K562 (cell line): ENCODE results near the gene TEX14. TPM values are rescaled to one million over a fixed set of nuclear protein-coding genes. Genes with fewer than 3 reads are reported as not detected.

ENCODE experiments used
- ATAC-seq: fragments of 200-7000 bp; cut with Tn5 transposase; 3 replicates; pipeline ENCODE4 v1.9.1; 2020; ENCODE audit warnings: moderate library complexity
- BruUV-seq: library from RNA; stranded (reverse); fragments of 400-500 nt; replicated peaks from 2 replicates; lab custom pipeline; 2021; lab: Mats Ljungman, UMichigan
- CTCF ChIA-PET: fragments of 300-600 bp; formaldehyde crosslinking; extraction: SDS; loops from one replicate; lab custom pipeline; 2021; ENCODE audit warnings: low intra/inter-chr PET ratio; lab: Yijun Ruan, JAX
- POLR2A ChIA-PET: fragments of 300-600, 350-650 bp; sonication (Branson Sonifier 250); formaldehyde crosslinking; extraction: SDS; loops from one replicate; lab custom pipeline; 2021; ENCODE audit warnings: antibody characterized with exemption, inconsistent platforms; lab: Yijun Ruan, JAX
- DNase-seq, 4 experiments: peaks; one replicate each; pipeline versions ENCODE4 v3.0.0 to v3.0.0-alpha.2; 2011 to 2018; ENCODE audit warnings: low spot score in 3 of 4, mixed read lengths in 3 of 4; ENCODE audit errors: extremely low read depth in 1 of 4
- FAIRE-seq: peaks from 2 replicates; lab custom pipeline; 2011; peaks lifted over from hg19 to GRCh38; lab: Jason Lieb, UNC
- H2AFZ ChIP-seq: 2 replicates; pipeline ENCODE4 v1.6.0; 2011; ENCODE audit warnings: low read depth, low read length, control low read depth, inconsistent platforms
- H3K27ac ChIP-seq: fragments of 200-600 bp; 3 replicates; pipeline ENCODE4 v1.8.0; 2011; ENCODE audit warnings: low read depth, mild to moderate bottlenecking, control low read depth, inconsistent platforms, low read length, moderate library complexity, mixed read lengths; ENCODE audit errors: extremely low read depth
- H3K27me3 ChIP-seq, 2 experiments: fragments of 300-600 bp in 1 of 2; 2 replicates in 1 of 2; 3 replicates in 1 of 2; pipeline versions ENCODE4 v1.6.0 to v1.8.0; 2011; ENCODE audit warnings: inconsistent platforms in 2 of 2, low read length in 2 of 2, mild to moderate bottlenecking in 1 of 2, mixed read lengths in 1 of 2, moderate library complexity in 1 of 2; ENCODE audit not compliant: control insufficient read depth in 2 of 2, insufficient read depth in 2 of 2
- H3K36me3 ChIP-seq: fragments of 300-600 bp; 3 replicates; pipeline ENCODE4 v1.8.0; 2011; ENCODE audit warnings: mild to moderate bottlenecking, low read length, inconsistent platforms; ENCODE audit not compliant: control insufficient read depth, insufficient read depth
- H3K4me1 ChIP-seq, 2 experiments: fragments of 200-600 bp in 1 of 2; replicated peaks in 1 of 2; 2 replicates in 1 of 2; 3 replicates in 1 of 2; pipeline versions ENCODE4 v1.5.1 to v1.8.0; 2011; ENCODE audit warnings: inconsistent platforms in 2 of 2, low read length in 2 of 2, mild to moderate bottlenecking in 1 of 2, mixed read lengths in 1 of 2, moderate library complexity in 1 of 2; ENCODE audit not compliant: control insufficient read depth in 2 of 2, insufficient read depth in 2 of 2
- H3K4me2 ChIP-seq: 2 replicates; pipeline ENCODE4 v1.6.1; 2011; ENCODE audit warnings: low read length, control low read depth, inconsistent platforms, mixed read lengths; ENCODE audit not compliant: insufficient read depth
- H3K4me3 ChIP-seq: fragments of 200-600 bp; sonication (generic), shearing (Covaris generic); 2 replicates; pipeline ENCODE4 v1.5.1; 2016; ENCODE audit warnings: control low read depth, inconsistent platforms
- H3K79me2 ChIP-seq: fragments of 200-600 bp; 3 replicates; pipeline ENCODE4 v1.8.0; 2011; ENCODE audit warnings: low read length, inconsistent platforms; ENCODE audit not compliant: control insufficient read depth, insufficient read depth
- H3K9ac ChIP-seq, 2 experiments: 2 replicates each; pipeline versions ENCODE4 v1.6.0 to v1.6.1; 2011; ENCODE audit warnings: low read depth in 2 of 2, low read length in 2 of 2, control low read depth in 1 of 2, inconsistent platforms in 1 of 2, mild to moderate bottlenecking in 1 of 2, mixed read lengths in 1 of 2; ENCODE audit not compliant: insufficient read depth in 1 of 2
- H3K9me1 ChIP-seq: one replicate; pipeline ENCODE4 v1.6.0; 2011; ENCODE audit warnings: inconsistent platforms, mild to moderate bottlenecking, low read length, moderate library complexity; ENCODE audit not compliant: control insufficient read depth, insufficient read depth
- H3K9me3 ChIP-seq: replicated peaks from 2 replicates; pipeline ENCODE4 v1.5.1; 2011; ENCODE audit warnings: low read depth, low read length, inconsistent platforms; ENCODE audit not compliant: control insufficient read depth, insufficient read depth
- H4K20me1 ChIP-seq: replicated peaks from 2 replicates; pipeline ENCODE4 v1.6.1; 2011; ENCODE audit warnings: low read length, inconsistent platforms, mixed read lengths; ENCODE audit not compliant: control insufficient read depth, insufficient read depth
- DMBX1 ChIP-seq: fragments of 250-450 bp; sonication (Bioruptor Pico); IDR thresholded peaks from 2 replicates; pipeline ENCODE4 v1.8.0; 2022; ENCODE audit warnings: inconsistent platforms, mild to moderate bottlenecking, moderate library complexity, borderline replicate concordance
- ERF ChIP-seq: fragments of 450-650 bp; formaldehyde crosslinking; IDR thresholded peaks from 2 replicates; pipeline ENCODE4 v1.4.0; 2020; ENCODE audit warnings: mild to moderate bottlenecking, mixed read lengths
- FUS ChIP-seq: fragments of 200-400 bp; formaldehyde crosslinking; optimal IDR thresholded peaks from 2 replicates; pipeline ENCODE3; 2017; ENCODE audit warnings: low read depth, low read length
- GATA2 ChIP-seq: sonication (generic); formaldehyde crosslinking; IDR thresholded peaks from 2 replicates; pipeline ENCODE4 v1.4.0; 2020; ENCODE audit warnings: mild to moderate bottlenecking, missing genetic modification reagents
- MLLT1 ChIP-seq, 2 experiments: fragments of 450-650 bp; IDR thresholded peaks; 2 replicates each; pipeline ENCODE4 v1.6.1; 2016
- NRF1 ChIP-seq, 2 experiments: fragments of 450-650 bp; IDR thresholded peaks in 1 of 2; conservative IDR thresholded peaks in 1 of 2; 2 replicates each; pipeline ENCODE4 v1.6.1; 2014; ENCODE audit warnings: mild to moderate bottlenecking in 2 of 2
- SIX5 ChIP-seq, 2 experiments: IDR thresholded peaks; 2 replicates each; pipeline ENCODE4 v1.6.1; 2011; ENCODE audit warnings: low read length in 2 of 2, borderline replicate concordance in 1 of 2, low read depth in 1 of 2, mild to moderate bottlenecking in 1 of 2, moderate library complexity in 1 of 2; ENCODE audit not compliant: insufficient read depth in 1 of 2
- SMARCE1 ChIP-seq: fragments of 450-650 bp; IDR thresholded peaks from 2 replicates; pipeline ENCODE4 v1.7.1; 2016; ENCODE audit warnings: mild to moderate bottlenecking
- TOE1 ChIP-seq, 2 experiments: fragments of 450-650 bp in 1 of 2; sonication (generic) in 1 of 2; formaldehyde crosslinking in 1 of 2; IDR thresholded peaks; 2 replicates each; pipeline versions ENCODE4 v1.7.1 to v1.8.0; 2016 to 2022; ENCODE audit warnings: borderline replicate concordance in 2 of 2, mild to moderate bottlenecking in 2 of 2, antibody characterized with exemption in 1 of 2, inconsistent platforms in 1 of 2, low read depth in 1 of 2, missing genetic modification reagents in 1 of 2, moderate library complexity in 1 of 2
- ZFP91 ChIP-seq: sonication (generic); formaldehyde crosslinking; IDR thresholded peaks from 2 replicates; pipeline ENCODE4 v1.8.0; 2022; ENCODE audit warnings: mild to moderate bottlenecking, missing genetic modification reagents
- ZNF143 ChIP-seq: sonication (generic); formaldehyde crosslinking; IDR thresholded peaks from 2 replicates; pipeline ENCODE4 v1.9.0; 2022; ENCODE audit warnings: mild to moderate bottlenecking, missing genetic modification reagents
- WGBS: fragments of 100-300 bp; shearing (Covaris generic); methylation state at CpG from one replicate; pipeline ENCODE4 v1.1.6; 2016; ENCODE audit warnings: low coverage, mixed read lengths; ENCODE audit not compliant: insufficient coverage; ENCODE audit errors: missing lambda C conversion rate; 5-methylcytosine and 5-hydroxymethylcytosine counted together
- in situ Hi-C: fragments of 300-500 bp; cut with MboI; formaldehyde crosslinking; loops from 4 replicates; pipeline ENCODE4 v1.15.0; 2018; ENCODE audit warnings: inconsistent platforms, mixed read lengths
- intact Hi-C: fragments of 100-400 bp; cut with micrococcal nuclease; formaldehyde crosslinking; loops from 2 replicates; pipeline ENCODE4 v1.14.2; 2022
- polyA plus RNA-seq, 8 experiments: library from polyadenylated mRNA; depleted of rRNA in 4 of 8; stranded (reverse) in 5 of 8; unstranded in 3 of 8; fragments of >200 nt; fragmentation: Nextera tagmentation in 2 of 8; fragmentation: Illumina TruSeq in 1 of 8; extraction: Ambion mirVana in 2 of 8; extraction: Trizol in 1 of 8; gene quantifications; 2 replicates each; pipeline versions ENCODE4 v1.2.1 to v1.2.3, GENCODE V29; 2011 to 2014; ENCODE audit warnings: inconsistent platforms in 1 of 8, missing spikeins in 1 of 8
- total RNA-seq, 7 experiments: library from RNA; depleted of rRNA in 6 of 7; stranded (reverse); fragments of >200 nt in 6 of 7; fragmentation: Illumina TruSeq in 2 of 7; extraction: Trizol in 2 of 7; gene quantifications; 2 replicates each; pipeline versions ENCODE4 v1.2.1 to v1.2.3, GENCODE V29; 2011 to 2021; ENCODE audit warnings: low replicate concordance in 1 of 7
- TF ChIP-seq, protein P1 (sequence below), 3 experiments: fragments of 200-800 bp in 1 of 3; sonication (Bioruptor generic) in 1 of 3; sonication (generic) in 1 of 3; formaldehyde crosslinking in 1 of 3; IDR thresholded peaks; 2 replicates each; pipeline versions ENCODE4 v1.6.1 to v1.8.0; 2016 to 2022; ENCODE audit warnings: mild to moderate bottlenecking in 2 of 3, missing compliant biosample characterization in 2 of 3, missing genetic modification characterization in 2 of 3, missing genetic modification reagents in 1 of 3
- TF ChIP-seq, protein P2 (sequence below): fragments of 200-400 bp; formaldehyde crosslinking; IDR thresholded peaks from 2 replicates; pipeline ENCODE4 v1.6.1; 2017; ENCODE audit warnings: mild to moderate bottlenecking, low read depth, low read length, moderate library complexity

TEX14 gene
- total and polyA plus RNA-seq, 9 of the 15 experiments (the other 6 are each of a cell fraction or from before 2014, with no cell fraction given): 0.05 to 0.12 (median 0.09) TPM; not detected in 1

- Histone ChIP-seq H3K27me3 (peaks cover 2 to 21% of the 10 kb centered on the region in 2 experiments; a peak in 4 of 5 replicates), H3K9me3 (no peaks in the 10 kb centered on the region), H3K4me3 (no peak overlapping the region), H3K36me3 (no peaks in the 10 kb centered on the region), H3K79me2 (no peaks in the 10 kb centered on the region), H4K20me1 (peaks cover 4% of the 10 kb centered on the region), H3K4me2 (no peak overlapping the region), H2AFZ (no peak overlapping the region), H3K9me1 (no peaks in the 10 kb centered on the region), H3K27ac (no peak overlapping the region), H3K4me1 (peaks cover 8 to 10% of the 10 kb centered on the region in 2 experiments), H3K9ac (no peak overlapping the region)
- ChIA-PET POLR2A (interaction anchor here (0.6 to 1.9 kb wide), 5 partner anchors 12 to 97 kb away, joined by 3 to 9 read pairs (median 3); no protein-coding TSS in a partner anchor), CTCF (no interaction called here)
- no TSS peak for BruUV-seq
- DNase-seq: no peak
- FAIRE-seq: no peak
- intact Hi-C loops: no loop called here
- WGBS: 36% methylated on average over 5 of the region's 5 CpGs
- in situ Hi-C loops: no loop called here
- ATAC-seq: no peak
- TF ChIP-seq TOE1 (IDR thresholded peaks at IDR 0.05; ENCODE audit: borderline replicate concordance) (no peak), TOE1 (CRISPR knock-in tag; IDR thresholded peaks at IDR 0.05; ENCODE audit: borderline replicate concordance, low read depth) (no peak), ZFP91 (CRISPR knock-in tag) (no peak), DMBX1 (no peak), ZNF143 (CRISPR knock-in tag) (no peak), FUS (no peak), SIX5 (IDR thresholded peaks at IDR 0.05; ENCODE audit: borderline replicate concordance in 1 of 2, insufficient read depth in 1 of 2, low read depth in 1 of 2, low read length in 2 of 2) (no peak), GATA2 (CRISPR knock-in tag) (no peak), SMARCE1 (no peak), ERF (CRISPR knock-in tag) (no peak), NRF1 (conservative IDR thresholded peaks at IDR 0.05 in 1 of 2, IDR thresholded peaks at IDR 0.05 in 1 of 2) (no peak), MLLT1 (IDR thresholded peaks at IDR 0.05) (no peak)
- TF ChIP-seq, protein P1, sequence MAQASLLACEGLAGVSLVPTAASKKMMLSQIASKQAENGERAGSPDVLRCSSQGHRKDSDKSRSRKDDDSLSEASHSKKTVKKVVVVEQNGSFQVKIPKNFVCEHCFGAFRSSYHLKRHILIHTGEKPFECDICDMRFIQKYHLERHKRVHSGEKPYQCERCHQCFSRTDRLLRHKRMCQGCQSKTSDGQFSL (CRISPR knock-in tag; IDR thresholded peaks at IDR 0.05): no peak
- TF ChIP-seq, protein P1 (tag; IDR thresholded peaks at IDR 0.05): no peak
- TF ChIP-seq, protein P2, sequence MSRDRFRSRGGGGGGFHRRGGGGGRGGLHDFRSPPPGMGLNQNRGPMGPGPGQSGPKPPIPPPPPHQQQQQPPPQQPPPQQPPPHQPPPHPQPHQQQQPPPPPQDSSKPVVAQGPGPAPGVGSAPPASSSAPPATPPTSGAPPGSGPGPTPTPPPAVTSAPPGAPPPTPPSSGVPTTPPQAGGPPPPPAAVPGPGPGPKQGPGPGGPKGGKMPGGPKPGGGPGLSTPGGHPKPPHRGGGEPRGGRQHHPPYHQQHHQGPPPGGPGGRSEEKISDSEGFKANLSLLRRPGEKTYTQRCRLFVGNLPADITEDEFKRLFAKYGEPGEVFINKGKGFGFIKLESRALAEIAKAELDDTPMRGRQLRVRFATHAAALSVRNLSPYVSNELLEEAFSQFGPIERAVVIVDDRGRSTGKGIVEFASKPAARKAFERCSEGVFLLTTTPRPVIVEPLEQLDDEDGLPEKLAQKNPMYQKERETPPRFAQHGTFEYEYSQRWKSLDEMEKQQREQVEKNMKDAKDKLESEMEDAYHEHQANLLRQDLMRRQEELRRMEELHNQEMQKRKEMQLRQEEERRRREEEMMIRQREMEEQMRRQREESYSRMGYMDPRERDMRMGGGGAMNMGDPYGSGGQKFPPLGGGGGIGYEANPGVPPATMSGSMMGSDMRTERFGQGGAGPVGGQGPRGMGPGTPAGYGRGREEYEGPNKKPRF: no peak
These were observed 158.1 kb downstream of the TEX14 start for GRCh38 chr17:58533616-58534188.
